ENCODE results near the gene OR2W3. TPM values are rescaled to one million over a fixed set of nuclear protein-coding genes. Genes with fewer than 3 reads are reported as not detected.

The OR2W3 gene
- total RNA-seq, 1 experiment from 2014 or later, result not detected

DNA sequence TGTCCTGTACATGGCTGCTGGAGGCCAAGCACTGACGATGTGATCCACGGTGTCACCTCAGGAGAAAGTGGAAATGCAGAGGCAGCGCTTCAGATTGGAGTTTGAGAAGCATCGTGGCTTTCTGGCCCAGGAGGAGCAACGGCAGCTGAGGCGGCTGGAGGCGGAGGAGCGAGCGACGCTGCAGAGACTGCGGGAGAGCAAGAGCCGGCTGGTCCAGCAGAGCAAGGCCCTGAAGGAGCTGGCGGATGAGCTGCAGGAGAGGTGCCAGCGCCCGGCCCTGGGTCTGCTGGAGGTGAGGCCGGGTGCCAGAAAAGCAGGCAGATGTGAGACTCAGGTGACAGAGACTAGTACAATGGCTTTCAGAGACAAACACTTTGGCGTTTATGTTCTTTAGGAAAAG, 30.7 kb upstream of the OR2W3 start:
- no peaks in the 10 kb centered on the region for H3K36me3 ChIP-seq (ENCODE audit: low read depth)
- H3K4me3 ChIP-seq, result no peak overlapping the region
- 0 out of 2 replicates have a peak, but pooled peaks cover 6% of the 10 kb centered on the region for H3K27me3 ChIP-seq (ENCODE audit: insufficient read depth, low read depth)
- H3F3A ChIP-seq (ENCODE audit: insufficient read depth, low read depth), result no peaks in the 10 kb centered on the region
- no peak overlapping the region for H2AFZ ChIP-seq
- H3K79me2 ChIP-seq (ENCODE audit: low read depth), result no peaks in the 10 kb centered on the region
- no peaks in the 10 kb centered on the region for H3K9me2 ChIP-seq (ENCODE audit: insufficient read depth)
- no peak overlapping the region for H3K27ac ChIP-seq
- no peaks in the 10 kb centered on the region for H3K4me1 ChIP-seq (replicated peaks; ENCODE audit: insufficient read depth)
- no peak for DNase-seq
- TF ChIP-seq, protein P1, sequence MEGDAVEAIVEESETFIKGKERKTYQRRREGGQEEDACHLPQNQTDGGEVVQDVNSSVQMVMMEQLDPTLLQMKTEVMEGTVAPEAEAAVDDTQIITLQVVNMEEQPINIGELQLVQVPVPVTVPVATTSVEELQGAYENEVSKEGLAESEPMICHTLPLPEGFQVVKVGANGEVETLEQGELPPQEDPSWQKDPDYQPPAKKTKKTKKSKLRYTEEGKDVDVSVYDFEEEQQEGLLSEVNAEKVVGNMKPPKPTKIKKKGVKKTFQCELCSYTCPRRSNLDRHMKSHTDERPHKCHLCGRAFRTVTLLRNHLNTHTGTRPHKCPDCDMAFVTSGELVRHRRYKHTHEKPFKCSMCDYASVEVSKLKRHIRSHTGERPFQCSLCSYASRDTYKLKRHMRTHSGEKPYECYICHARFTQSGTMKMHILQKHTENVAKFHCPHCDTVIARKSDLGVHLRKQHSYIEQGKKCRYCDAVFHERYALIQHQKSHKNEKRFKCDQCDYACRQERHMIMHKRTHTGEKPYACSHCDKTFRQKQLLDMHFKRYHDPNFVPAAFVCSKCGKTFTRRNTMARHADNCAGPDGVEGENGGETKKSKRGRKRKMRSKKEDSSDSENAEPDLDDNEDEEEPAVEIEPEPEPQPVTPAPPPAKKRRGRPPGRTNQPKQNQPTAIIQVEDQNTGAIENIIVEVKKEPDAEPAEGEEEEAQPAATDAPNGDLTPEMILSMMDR (conservative IDR thresholded peaks at IDR 0.05), result no peak
- no peak for TF ChIP-seq EZH2 (IDR thresholded peaks at IDR 0.05; ENCODE audit: low read depth)
- BruUV-seq (replicated peaks), result no TSS peak
- intact Hi-C loops (cut with micrococcal nuclease; ENCODE audit: unreplicated experiment), result no loop called here
- H3K9me3 ChIP-seq (ENCODE audit: insufficient read depth, low read depth), result no peaks in the 10 kb centered on the region
- CTCF ChIA-PET, result no interaction called here
- H3K4me2 ChIP-seq, result no peak overlapping the region
- H4K20me1 ChIP-seq (ENCODE audit: insufficient read depth), result no peaks in the 10 kb centered on the region
- POLR2A ChIA-PET (ENCODE audit: unreplicated experiment), result no interaction called here

DNA sequence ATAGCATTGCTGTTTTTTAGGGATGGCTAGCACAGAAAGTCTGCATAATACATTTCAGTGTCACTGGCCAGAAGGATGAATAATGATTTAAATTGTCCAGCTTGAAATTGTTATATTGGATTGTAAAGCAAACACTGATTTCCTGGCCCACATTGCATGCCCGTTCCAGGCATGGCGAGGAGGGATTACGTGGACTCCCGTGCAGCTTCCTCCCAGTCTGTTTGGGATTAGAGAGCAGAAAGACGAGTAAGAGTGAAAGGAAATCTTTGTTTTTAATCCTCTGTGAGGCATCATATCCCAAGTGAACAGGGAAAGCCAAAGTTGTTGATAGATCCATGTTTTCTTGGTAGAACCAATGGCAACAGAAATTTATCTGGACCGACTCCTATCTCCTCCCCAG, 30.0 kb upstream of the OR2W3 start:
- POLR2A ChIA-PET (ENCODE audit: unreplicated experiment), result no interaction called here

DNA sequence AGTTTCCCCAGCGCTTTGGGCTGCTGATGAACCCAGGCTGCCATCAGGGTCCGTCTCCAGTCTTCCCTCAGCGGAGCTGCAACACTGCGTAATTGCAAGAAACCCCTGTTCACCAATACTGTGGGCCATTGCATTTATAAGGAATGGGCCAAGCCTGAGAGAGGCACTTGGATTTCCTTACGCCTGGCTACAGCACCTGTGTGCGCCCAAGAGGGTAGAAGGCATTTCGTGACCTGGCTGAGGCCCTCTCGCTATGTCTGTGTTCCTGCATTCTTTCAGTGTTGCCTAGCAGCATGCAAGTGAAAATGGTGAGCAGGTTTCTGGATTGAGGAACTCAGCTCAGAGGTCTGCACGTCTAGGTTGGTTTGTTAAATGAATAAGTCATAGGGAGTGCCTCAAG, 12.0 kb upstream of the OR2W3 start:
- POLR2A ChIA-PET (ENCODE audit: unreplicated experiment), result no interaction called here
- no TSS peak for BruUV-seq (replicated peaks)

More for the DNA sequence above, 30.0 kb upstream of the OR2W3 start:
- BruUV-seq (replicated peaks), result no TSS peak
- no peak overlapping the region for H3K4me2 ChIP-seq
- no peak for DNase-seq
- 0 out of 2 replicates have a peak, but pooled peaks cover 6% of the 10 kb centered on the region for H3K27me3 ChIP-seq (ENCODE audit: insufficient read depth, low read depth)
- no peaks in the 10 kb centered on the region for H3K9me2 ChIP-seq (ENCODE audit: insufficient read depth)
- H3K4me1 ChIP-seq (replicated peaks; ENCODE audit: insufficient read depth), result no peaks in the 10 kb centered on the region
- no peaks in the 10 kb centered on the region for H3K79me2 ChIP-seq (ENCODE audit: low read depth)
- no peaks in the 10 kb centered on the region for H3K36me3 ChIP-seq (ENCODE audit: low read depth)
- no peaks in the 10 kb centered on the region for H4K20me1 ChIP-seq (ENCODE audit: insufficient read depth)
- TF ChIP-seq EZH2 (IDR thresholded peaks at IDR 0.05; ENCODE audit: low read depth), result no peak
- TF ChIP-seq, protein P1 (conservative IDR thresholded peaks at IDR 0.05), result no peak
- intact Hi-C loops (cut with micrococcal nuclease; ENCODE audit: unreplicated experiment), result no loop called here
- no peak overlapping the region for H2AFZ ChIP-seq
- no peak overlapping the region for H3K27ac ChIP-seq
- CTCF ChIA-PET, result no interaction called here
- H3K9me3 ChIP-seq (ENCODE audit: insufficient read depth, low read depth), result no peaks in the 10 kb centered on the region
- no peaks in the 10 kb centered on the region for H3F3A ChIP-seq (ENCODE audit: insufficient read depth, low read depth)
- H3K4me3 ChIP-seq, result no peak overlapping the region

More for the DNA sequence above, 12.0 kb upstream of the OR2W3 start:
- H3K79me2 ChIP-seq (ENCODE audit: low read depth), result no peaks in the 10 kb centered on the region
- intact Hi-C loops (cut with micrococcal nuclease; ENCODE audit: unreplicated experiment), result no loop called here
- no peaks in the 10 kb centered on the region for H3K36me3 ChIP-seq (ENCODE audit: low read depth)
- no peak overlapping the region for H3K4me3 ChIP-seq
- no peaks in the 10 kb centered on the region for H4K20me1 ChIP-seq (ENCODE audit: insufficient read depth)
- no peaks in the 10 kb centered on the region for H3F3A ChIP-seq (ENCODE audit: insufficient read depth, low read depth)
- H3K27me3 ChIP-seq (ENCODE audit: insufficient read depth, low read depth), result no peaks in the 10 kb centered on the region
- no peaks in the 10 kb centered on the region for H3K9me2 ChIP-seq (ENCODE audit: insufficient read depth)
- CTCF ChIA-PET, result no interaction called here
- H3K27ac ChIP-seq, result no peak overlapping the region
- H3K4me2 ChIP-seq, result no peak overlapping the region
- no peak for TF ChIP-seq EZH2 (IDR thresholded peaks at IDR 0.05; ENCODE audit: low read depth)
- TF ChIP-seq, protein P1 (conservative IDR thresholded peaks at IDR 0.05), result no peak
- no peak for DNase-seq
- H3K9me3 ChIP-seq (ENCODE audit: insufficient read depth, low read depth), result no peaks in the 10 kb centered on the region
- H2AFZ ChIP-seq, result no peak overlapping the region
- no peaks in the 10 kb centered on the region for H3K4me1 ChIP-seq (replicated peaks; ENCODE audit: insufficient read depth)
